Hepatocyte (in vitro differentiated cells): ENCODE measurements around the gene CROCC2.

Experiments used
- EZH2 ChIP-seq: fragments of 200-600 bp; sonication (generic); IDR thresholded peaks from 2 replicates; pipeline ENCODE4 v1.6.1; 2016; ENCODE audit warnings: antibody characterized with exemption, mild to moderate bottlenecking, borderline replicate concordance
- TF ChIP-seq, protein P1 (sequence below): fragments of 200-600 bp; sonication (generic); IDR thresholded peaks from 2 replicates; pipeline ENCODE4 v1.5.1; 2016; ENCODE audit warnings: antibody characterized with exemption, mild to moderate bottlenecking; ENCODE audit not compliant: poor library complexity

DNA sequence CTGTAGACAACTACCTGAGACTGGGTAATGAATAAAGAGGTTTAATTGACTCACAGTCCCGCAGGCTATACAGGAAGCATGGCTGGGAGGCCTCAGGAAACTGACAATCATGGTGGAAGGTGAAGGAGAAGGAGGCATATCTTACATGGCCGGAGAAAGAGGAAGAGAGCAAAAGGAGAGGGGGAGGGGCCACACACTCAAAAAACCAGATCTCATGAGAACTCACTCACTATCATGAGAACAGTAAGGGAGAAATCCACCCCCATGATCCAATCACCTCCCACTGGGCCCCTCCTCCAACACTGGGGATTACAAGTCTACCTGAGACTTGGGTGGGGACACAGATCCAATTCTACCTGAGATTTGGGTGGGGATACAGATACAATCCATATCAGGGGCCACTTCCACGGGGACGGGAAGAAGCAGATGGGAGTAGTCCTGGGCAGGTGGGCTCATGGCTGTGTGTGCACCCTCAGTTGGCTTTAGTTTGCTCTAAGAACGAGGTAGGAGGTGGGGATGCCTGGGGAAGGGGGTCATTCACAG lies 20.0 kb upstream of the CROCC2 start:
- TF ChIP-seq, protein P1, sequence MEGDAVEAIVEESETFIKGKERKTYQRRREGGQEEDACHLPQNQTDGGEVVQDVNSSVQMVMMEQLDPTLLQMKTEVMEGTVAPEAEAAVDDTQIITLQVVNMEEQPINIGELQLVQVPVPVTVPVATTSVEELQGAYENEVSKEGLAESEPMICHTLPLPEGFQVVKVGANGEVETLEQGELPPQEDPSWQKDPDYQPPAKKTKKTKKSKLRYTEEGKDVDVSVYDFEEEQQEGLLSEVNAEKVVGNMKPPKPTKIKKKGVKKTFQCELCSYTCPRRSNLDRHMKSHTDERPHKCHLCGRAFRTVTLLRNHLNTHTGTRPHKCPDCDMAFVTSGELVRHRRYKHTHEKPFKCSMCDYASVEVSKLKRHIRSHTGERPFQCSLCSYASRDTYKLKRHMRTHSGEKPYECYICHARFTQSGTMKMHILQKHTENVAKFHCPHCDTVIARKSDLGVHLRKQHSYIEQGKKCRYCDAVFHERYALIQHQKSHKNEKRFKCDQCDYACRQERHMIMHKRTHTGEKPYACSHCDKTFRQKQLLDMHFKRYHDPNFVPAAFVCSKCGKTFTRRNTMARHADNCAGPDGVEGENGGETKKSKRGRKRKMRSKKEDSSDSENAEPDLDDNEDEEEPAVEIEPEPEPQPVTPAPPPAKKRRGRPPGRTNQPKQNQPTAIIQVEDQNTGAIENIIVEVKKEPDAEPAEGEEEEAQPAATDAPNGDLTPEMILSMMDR, result no peak
- no peak for TF ChIP-seq EZH2
